Measurements from ENCODE around the gene XYLT2.
A peak's percentile ranks its signal among the peaks of the same experiment; 100 is the strongest.
"Not testable (repeated sequence)": the region's sequence is repeated elsewhere in the genome, so short reads cannot be mapped to it uniquely, and the experiment has no call there.

Gene XYLT2

GRCh38 chr17:50389534-50389933 is 43.6 kb downstream of the XYLT2 start:
- no peak for DNase-seq (ENCODE audit: low read depth in 2 of 2)

GRCh38 chr17:50392621-50393020 is 46.7 kb downstream of the XYLT2 start:
- DNase-seq (ENCODE audit: low read depth in 2 of 2): no peak

GRCh38 chr17:50393700-50394099 is 47.8 kb downstream of the XYLT2 start:
- no peak for DNase-seq (ENCODE audit: low read depth in 2 of 2)

DNA sequence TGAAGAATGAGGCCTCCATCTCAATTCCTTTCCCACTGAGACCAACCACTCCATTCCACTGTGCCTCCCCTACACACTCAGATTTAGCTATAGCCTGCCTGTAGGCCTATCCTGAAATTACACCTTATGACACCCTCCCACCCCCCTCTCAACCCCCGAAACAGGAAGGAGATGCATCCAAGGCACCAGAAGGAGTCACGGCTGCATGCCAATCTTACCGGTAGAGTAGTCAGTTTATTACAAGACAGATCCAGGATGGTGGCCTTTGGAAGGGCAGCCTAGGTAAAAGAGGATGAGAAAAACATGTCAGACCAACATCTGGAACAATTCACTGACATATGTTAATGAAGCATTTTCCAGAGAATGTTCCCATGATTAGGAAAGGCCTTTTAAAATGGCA is 48.8 kb downstream of the XYLT2 start:
- no peak for DNase-seq (ENCODE audit: low read depth in 2 of 2)

GRCh38 chr17:50396261-50397110 is 50.6 kb downstream of the XYLT2 start:
- no peak for DNase-seq (ENCODE audit: low read depth in 2 of 2)

DNA sequence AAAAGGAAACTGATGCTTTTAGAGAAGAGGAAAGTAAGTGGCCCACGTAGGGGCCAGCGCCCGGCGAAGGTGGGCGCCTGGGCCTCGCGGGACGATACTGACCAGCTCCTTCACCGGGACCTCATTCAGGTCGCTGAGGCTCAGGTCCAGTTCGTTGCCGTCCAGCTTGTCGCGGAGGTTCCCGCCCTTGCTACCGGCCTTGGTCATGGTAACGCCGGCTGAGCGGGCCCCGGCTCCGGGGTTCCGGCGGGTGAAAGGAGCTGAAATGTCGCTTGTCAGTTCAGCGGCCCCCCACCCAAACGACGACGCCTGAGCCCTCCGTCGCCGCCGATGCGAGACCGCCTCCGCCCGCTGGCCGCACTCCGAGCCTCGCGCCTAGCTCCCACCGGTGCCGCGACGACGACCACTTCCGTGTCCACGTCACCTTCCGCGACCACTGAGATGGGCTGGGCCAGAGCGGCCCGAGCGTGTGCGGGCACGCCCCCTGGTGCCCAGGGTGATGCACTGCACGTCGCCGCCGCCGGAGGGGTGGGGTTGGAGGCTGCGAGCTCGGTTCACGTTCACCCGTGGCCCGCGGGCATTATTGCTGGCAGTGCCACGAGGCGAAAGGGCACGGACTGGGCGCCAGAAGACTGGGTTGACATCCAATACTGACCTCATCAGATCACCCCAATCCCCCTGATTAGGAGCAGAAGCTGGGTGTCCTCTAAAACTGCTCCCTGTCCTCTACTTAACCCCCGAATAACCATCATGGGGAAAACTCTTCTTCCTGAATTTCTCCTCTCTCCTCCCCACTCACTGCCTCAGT is 51.4 kb downstream of the XYLT2 start, which contains the start of gene LRRC59:
Gene LRRC59, minus strand, starts transcription at position 413 of the 808 bp plus-strand sequence. Its CDS starts 206 bp downstream, at position 207.
- peak; percentile 87 to 88 for DNase-seq (ENCODE audit: low read depth in 2 of 2)

DNA sequence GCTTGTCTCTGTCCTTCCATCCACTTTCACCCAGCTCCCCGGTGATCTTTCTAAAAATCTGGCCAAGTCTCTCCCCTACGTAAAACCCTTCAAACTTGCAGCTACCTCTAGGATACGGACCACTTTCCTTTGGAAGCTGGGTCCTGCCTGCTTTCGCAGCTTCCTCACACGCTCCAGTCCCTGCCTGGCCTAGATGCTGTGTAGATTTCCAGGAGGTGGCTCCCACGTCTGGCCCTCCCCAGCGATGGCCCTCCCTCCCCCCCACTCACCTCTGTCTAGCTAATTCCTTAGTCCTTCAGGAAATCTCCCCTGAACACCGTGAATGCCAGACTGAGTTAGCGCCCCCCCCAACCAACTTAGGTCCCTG is 52.0 kb downstream of the XYLT2 start:
- no peak for DNase-seq (ENCODE audit: low read depth in 2 of 2)

DNA sequence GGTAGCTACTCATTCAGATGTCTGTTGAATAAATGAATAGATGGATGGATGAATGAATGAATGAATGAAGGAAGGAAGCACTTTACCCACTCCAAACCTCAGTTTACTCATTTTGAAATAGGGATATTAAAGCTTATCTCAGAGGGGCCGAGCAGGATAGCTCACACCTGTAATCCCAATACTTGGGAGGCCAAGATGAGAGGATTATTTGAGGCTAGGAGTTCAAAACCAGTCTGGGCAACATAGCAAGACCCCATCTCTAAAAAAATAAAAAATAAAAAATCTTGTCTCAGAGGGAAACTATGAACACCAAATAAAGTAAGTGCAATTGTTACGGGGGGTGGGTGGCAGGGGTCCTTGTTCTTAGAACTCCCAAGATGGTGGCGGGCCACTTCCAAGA is 52.7 kb downstream of the XYLT2 start:
- not testable (repeated sequence) for DNase-seq (ENCODE audit: low read depth in 2 of 2)

GRCh38 chr17:50399591-50399990 is 53.7 kb downstream of the XYLT2 start:
- not testable (repeated sequence) for DNase-seq (ENCODE audit: low read depth in 2 of 2)

GRCh38 chr17:50405351-50405750 is 59.4 kb downstream of the XYLT2 start:
- not testable (repeated sequence) for DNase-seq (ENCODE audit: low read depth in 2 of 2)

GRCh38 chr17:50406578-50406977 is 60.7 kb downstream of the XYLT2 start:
- no peak for DNase-seq (ENCODE audit: low read depth in 2 of 2)

- no peak for DNase-seq (ENCODE audit: low read depth in 2 of 2)
Measured at GRCh38 chr17:50407921-50408320, 62.0 kb downstream of the XYLT2 start.

All from activated CD4-positive, alpha-beta T cell treated with anti-CD3 and anti-CD28 coated beads for 24 hours (primary cell).